Limb (tissue), 2 donors: ENCODE results near the gene METAP2.
A peak's percentile ranks its signal among the peaks of the same experiment; 100 is the strongest.
"Not testable (repeated sequence)": the region's sequence is repeated elsewhere in the genome, so short reads cannot be mapped to it uniquely, and the experiment has no call there.

ENCODE experiments used
- DNase-seq, 2 donors: peaks; one replicate each; pipeline ENCODE4 v3.0.0-alpha.2; 2016; ENCODE audit errors: extremely low spot score in 2 of 2

Gene METAP2

GRCh38 chr12:95462551-95462950 lies 11.4 kb upstream of the METAP2 start:
- no peak for DNase-seq

GRCh38 chr12:95463050-95463449 lies 10.9 kb upstream of the METAP2 start:
- DNase-seq: no peak

GRCh38 chr12:95463776-95464175 lies 10.2 kb upstream of the METAP2 start:
- not testable (repeated sequence) for DNase-seq

GRCh38 chr12:95465275-95465674 lies 8.7 kb upstream of the METAP2 start:
- no peak for DNase-seq

- DNase-seq: no peak
Observed at GRCh38 chr12:95470300-95470699, 3.7 kb upstream of the METAP2 start.

GRCh38 chr12:95473231-95473883 lies 595 bp upstream of the METAP2 start:
- DNase-seq: peak; percentile 40 to 55

- DNase-seq: no peak
Observed at GRCh38 chr12:95474660-95474958, 657 bp downstream of the METAP2 start.

- DNase-seq: no peak
Observed at GRCh38 chr12:95480230-95480629, 6.3 kb downstream of the METAP2 start.

GRCh38 chr12:95481072-95481471 lies 7.1 kb downstream of the METAP2 start:
- DNase-seq: no peak

GRCh38 chr12:95481888-95482287 lies 7.9 kb downstream of the METAP2 start:
- DNase-seq: no peak

- DNase-seq: not testable (repeated sequence)
Observed at GRCh38 chr12:95482564-95482963, 8.6 kb downstream of the METAP2 start.

GRCh38 chr12:95484524-95484923 lies 10.6 kb downstream of the METAP2 start:
- DNase-seq: no peak

- DNase-seq: no peak
Observed at GRCh38 chr12:95487024-95487423, 13.1 kb downstream of the METAP2 start.

GRCh38 chr12:95492462-95492861 lies 18.5 kb downstream of the METAP2 start:
- DNase-seq: no peak

- no peak for DNase-seq
Observed at GRCh38 chr12:95494888-95495287, 20.9 kb downstream of the METAP2 start.

- no peak for DNase-seq
Observed at GRCh38 chr12:95495433-95495832, 21.5 kb downstream of the METAP2 start.

GRCh38 chr12:95497031-95497430 lies 23.1 kb downstream of the METAP2 start:
- no peak for DNase-seq

GRCh38 chr12:95498968-95499367 lies 25.0 kb downstream of the METAP2 start:
- DNase-seq: no peak

- no peak for DNase-seq
Observed at GRCh38 chr12:95499772-95500171, 25.8 kb downstream of the METAP2 start.

GRCh38 chr12:95504140-95504539 lies 30.2 kb downstream of the METAP2 start:
- DNase-seq: no peak

- no peak for DNase-seq
Observed at GRCh38 chr12:95505039-95505438, 31.1 kb downstream of the METAP2 start.

GRCh38 chr12:95506707-95507523 lies 33.0 kb downstream of the METAP2 start:
- no peak for DNase-seq

- DNase-seq: no peak
Observed at GRCh38 chr12:95509300-95509699, 35.3 kb downstream of the METAP2 start.
